HG02759 (cell line): ENCODE data around the gene KCNN1.
A peak's percentile ranks its signal among the peaks of the same experiment; 100 is the strongest.
"Not testable (repeated sequence)": the region's sequence is repeated elsewhere in the genome, so short reads cannot be mapped to it uniquely, and the experiment has no call there.

ENCODE experiments used
- ATAC-seq: cut with Tn5 transposase; IDR thresholded peaks from one replicate; pipeline ENCODE4 v1.9.1; 2021; ENCODE audit warnings: mild to moderate bottlenecking, moderate library complexity; ENCODE audit not compliant: unreplicated experiment

The KCNN1 gene

GRCh38 chr19:17999684-18000479, 33.0 kb downstream of the KCNN1 start:
- no peak for ATAC-seq

DNA sequence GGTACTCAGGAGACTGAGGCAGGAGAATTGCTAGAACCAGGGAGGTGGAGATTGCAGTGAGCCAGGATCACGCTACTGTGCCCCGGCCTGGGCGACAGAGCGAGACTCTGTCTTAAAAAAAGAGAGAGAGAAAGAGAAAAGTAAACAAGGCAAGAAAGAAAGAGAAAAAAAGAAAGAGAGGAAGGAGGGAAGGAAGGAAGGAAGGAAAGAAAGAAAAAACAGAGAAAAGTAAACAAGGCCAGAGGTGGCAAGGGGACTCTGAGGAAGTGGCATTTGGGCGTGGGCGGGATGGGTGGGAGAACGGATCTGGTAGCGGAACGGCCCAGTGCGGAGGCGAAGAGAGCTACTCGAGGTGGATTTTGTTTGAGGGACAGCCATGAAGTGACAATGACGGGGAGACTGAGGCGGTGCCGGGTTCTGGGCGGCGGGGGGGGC, 33.6 kb downstream of the KCNN1 start:
- ATAC-seq = no peak

GRCh38 chr19:18000915-18001776, 34.2 kb downstream of the KCNN1 start:
- ATAC-seq = peak; percentile 72

GRCh38 chr19:18001777-18002345, 35.0 kb downstream of the KCNN1 start:
- ATAC-seq = no peak

DNA sequence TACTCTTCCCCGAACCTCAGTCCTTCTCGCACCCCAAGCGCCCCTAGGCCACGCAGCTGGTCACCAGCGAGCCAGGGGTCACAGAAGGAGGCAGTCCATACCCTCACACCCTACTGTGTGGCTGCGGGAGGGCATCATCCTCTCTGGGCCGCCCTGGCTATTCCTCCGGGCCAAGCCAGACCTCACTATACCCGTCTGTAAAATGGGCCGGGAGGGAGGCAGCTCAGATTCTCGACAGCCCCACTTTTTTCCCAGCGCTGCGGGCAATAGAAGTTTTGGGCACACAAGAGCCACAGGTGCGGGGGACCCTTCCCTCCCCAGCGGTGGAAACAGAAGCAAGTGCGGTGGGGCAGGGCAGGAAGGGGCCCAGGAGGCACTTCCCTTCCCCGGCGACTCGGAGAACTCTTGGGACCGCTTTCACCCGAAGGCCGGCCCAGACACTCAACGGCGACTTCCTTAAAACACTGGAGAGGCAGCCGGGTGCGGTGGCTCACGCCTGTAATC, 35.5 kb downstream of the KCNN1 start:
- no peak for ATAC-seq

- ATAC-seq = not testable (repeated sequence)
Observed at GRCh38 chr19:18005750-18006149, 38.8 kb downstream of the KCNN1 start.

GRCh38 chr19:18007044-18007916, 40.4 kb downstream of the KCNN1 start:
- peak; percentile 53 for ATAC-seq

DNA sequence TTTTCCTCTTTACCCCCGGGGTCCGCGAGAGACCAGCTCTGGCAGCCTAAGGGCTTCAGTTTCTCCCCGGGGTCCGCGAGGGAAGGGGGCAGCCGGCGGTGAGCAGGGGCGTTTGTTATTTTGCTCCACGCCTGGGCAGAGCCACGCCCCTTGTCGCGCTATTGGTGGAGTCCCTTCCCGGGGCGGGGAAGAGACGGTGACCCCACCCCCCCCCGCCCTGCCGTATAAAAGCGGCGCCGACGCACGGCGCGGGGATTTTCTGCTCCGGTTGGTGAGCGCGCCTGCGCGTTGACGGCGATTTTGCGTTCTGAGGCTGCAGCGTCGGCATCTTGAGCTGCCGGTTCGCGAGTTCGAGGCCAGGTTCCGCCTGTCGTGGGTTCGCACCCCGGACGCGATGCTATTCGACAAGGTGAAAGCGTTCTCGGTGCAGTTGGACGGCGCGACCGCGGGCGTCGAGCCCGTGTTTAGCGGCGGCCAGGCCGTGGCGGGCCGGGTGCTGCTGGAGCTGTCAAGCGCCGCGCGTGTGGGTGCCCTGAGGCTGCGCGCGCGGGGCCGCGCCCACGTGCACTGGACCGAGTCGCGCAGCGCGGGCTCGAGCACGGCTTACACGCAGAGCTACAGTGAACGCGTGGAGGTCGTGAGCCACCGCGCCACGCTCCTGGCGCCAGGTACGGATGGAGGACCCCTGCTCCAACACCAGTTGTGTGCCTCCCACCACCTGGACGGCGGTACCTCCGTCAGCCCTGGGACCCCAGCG, 41.2 kb downstream of the KCNN1 start, which contains the start of gene ARRDC2:
Gene ARRDC2 (plus strand): TSS at position 254 of the 757 bp plus-strand sequence. CDS start 141 bp downstream, at position 395.
- peak; percentile 71 for ATAC-seq

DNA sequence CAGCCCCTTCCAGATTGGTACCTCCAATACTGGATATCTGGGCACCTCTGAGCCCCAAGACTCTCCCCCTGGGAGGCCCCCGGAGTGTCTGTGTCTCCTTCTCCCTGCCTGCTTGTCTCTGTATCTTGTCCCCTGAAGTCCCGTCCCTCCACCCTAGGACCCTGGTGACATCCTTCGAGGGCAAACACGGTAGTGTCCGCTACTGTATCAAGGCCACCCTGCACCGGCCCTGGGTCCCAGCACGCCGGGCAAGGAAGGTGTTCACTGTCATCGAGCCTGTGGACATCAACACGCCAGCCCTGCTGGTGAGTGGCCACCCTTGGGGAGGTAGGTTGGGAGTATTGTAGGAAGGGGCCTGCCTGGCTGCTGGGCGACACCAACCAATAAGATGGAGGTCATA, 41.9 kb downstream of the KCNN1 start:
- ATAC-seq = no peak

GRCh38 chr19:18009412-18010066, 42.6 kb downstream of the KCNN1 start:
- ATAC-seq = no peak

GRCh38 chr19:18010149-18010548, 43.2 kb downstream of the KCNN1 start:
- ATAC-seq = no peak

DNA sequence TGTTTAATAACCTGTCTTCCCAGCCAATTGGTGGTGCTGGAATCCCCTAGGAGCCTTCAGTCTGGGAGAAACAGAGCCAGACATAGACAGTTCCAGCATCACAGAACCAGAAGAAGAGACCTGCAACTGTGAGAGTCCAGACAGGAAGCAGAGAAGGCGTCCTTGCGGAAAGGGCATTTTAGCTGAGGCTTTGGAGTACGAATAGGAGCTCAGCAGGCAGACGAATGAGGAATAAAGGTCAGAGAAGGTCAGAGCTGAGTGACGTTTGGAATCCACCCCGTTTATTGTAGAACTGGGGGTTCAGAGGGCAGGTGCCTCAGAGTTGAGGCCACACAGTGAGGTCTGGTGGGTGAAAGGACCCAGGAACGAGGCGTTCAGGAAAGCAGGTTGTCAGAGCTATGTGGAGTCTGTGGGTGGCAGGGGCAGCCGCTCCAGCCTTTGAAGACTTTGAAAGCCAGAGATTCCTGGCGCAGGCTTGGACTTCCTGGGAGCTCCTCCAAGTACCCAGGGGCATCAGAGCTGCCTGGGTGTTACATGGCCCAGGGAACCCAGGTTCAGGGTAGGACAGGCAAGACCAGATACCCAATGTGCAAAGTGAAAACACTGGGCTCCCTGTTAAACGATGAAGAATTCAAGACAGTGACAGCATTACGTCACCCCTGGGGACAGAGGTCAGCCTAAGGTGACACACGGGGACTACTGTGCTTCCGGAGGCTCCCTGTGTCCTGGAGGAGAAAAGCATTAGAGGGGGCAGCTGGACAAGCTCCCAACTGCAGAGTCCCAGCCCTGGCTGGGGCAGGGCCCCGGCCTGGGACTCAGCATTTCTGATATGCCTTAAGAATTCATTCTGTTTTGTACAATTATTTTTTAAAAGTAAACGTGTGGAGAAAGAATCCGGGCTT, 46.6 kb downstream of the KCNN1 start:
- no peak for ATAC-seq

GRCh38 chr19:18014197-18014596, 47.3 kb downstream of the KCNN1 start:
- ATAC-seq = no peak

DNA sequence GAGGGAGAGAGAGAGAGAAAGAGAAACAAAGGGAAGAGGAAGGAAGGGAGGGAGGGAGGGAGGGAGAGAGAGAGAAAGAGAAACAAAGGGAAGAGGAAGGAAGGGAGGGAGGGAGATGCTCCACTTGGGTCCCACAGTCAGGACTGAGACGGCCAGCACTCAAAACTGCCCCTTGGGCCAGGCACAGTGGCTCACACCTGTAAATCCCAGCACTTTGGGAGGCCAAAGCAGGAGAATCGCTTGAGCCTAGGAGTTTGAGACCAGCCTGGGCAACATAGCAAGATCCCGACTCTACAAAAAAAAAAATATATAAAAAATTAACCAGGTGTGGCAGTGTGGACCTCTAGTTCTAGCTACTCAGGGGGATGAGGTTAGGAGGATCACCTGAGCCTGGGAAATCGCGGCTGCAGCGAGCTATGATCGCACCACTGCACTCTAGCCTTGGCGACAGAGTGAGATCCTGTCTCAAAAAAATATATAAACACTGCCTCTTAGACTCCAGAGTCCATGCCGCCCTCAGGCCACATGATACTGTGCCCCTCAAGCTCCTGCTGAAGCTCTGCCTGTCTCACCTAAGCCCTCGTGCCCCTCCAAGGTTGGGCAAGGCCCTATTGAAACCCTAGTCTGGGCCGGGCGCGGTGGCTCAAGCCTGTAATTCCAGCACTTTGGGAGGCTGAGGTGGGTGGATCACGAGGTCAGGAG, 49.5 kb downstream of the KCNN1 start:
- no peak for ATAC-seq

DNA sequence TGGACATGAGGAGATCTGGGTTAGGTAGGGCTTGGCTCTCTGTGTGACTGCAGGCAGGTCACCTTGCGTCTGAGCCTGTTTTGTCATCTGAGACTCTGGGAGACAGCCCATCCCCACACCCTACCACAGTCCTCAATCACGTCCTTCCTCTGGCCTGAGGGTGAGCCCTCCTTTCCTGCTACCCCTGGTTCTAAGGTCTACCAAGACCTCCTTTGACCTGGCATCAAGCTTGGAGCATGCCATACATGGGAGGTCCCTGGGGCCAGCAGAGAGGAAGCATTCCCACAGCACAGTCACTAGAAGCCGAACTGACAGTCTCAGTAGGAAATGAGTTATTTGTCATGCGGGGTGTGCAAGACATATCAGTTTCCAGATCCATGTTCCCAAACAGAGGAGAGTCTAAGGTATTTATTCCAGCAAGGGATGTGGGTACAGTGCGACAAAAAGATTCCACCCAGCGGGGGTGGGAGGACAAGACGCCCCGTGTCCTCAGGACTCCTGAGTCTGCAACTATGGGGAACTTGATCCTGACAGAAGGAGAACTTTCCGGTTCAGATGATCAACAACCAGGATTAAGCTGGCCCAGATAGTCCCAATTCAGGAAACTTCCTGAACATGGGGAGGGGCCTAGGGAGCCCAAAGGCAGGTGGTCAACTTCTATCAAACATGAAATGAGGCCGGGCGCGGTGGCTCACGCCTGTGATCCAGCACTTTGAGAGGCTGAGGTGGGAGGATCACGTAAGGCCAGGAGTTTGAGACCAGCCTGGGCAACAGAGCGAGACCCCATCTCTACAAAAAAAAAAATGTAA, 50.6 kb downstream of the KCNN1 start:
- ATAC-seq = no peak

GRCh38 chr19:18020212-18021085, 53.5 kb downstream of the KCNN1 start:
- no peak for ATAC-seq
